GM12878 (cell line): ENCODE measurements around the gene IFRD2. TPM values are rescaled to one million over a fixed set of nuclear protein-coding genes. Genes with fewer than 3 reads are reported as not detected.

Source experiments
- BMI1 ChIP-seq: fragments of 450-650 bp; IDR thresholded peaks from 2 replicates; pipeline ENCODE4 v1.6.1; 2016; ENCODE audit warnings: mild to moderate bottlenecking, moderate library complexity, borderline replicate concordance
- CBX5 ChIP-seq: sonication (generic); IDR thresholded peaks from 2 replicates; pipeline ENCODE4 v1.6.1; 2016; ENCODE audit warnings: low read depth, moderate library complexity, mild to moderate bottlenecking, inconsistent platforms
- CTCF ChIP-seq, 3 experiments: IDR thresholded peaks in 2 of 3; conservative IDR thresholded peaks in 1 of 3; 2 replicates each; pipeline ENCODE4 v1.5.1; 2011; ENCODE audit warnings: low read depth in 3 of 3, low read length in 3 of 3, mild to moderate bottlenecking in 3 of 3, control low read depth in 2 of 3, moderate library complexity in 2 of 3, inconsistent platforms in 1 of 3, mixed read lengths in 1 of 3; ENCODE audit not compliant: control insufficient read depth in 2 of 3, insufficient read depth in 1 of 3; ENCODE audit errors: extremely low read depth in 1 of 3
- EP300 ChIP-seq, 2 experiments: fragments of 150-350 bp in 1 of 2; IDR thresholded peaks; 2 replicates each; pipeline ENCODE4 v1.6.1; 2011 to 2012; ENCODE audit warnings: low read depth in 2 of 2, low read length in 2 of 2, borderline replicate concordance in 1 of 2, improper control_type of control experiment in 1 of 2, inconsistent platforms in 1 of 2; ENCODE audit not compliant: control insufficient read depth in 1 of 2
- FOXK2 ChIP-seq: fragments of 450-650 bp; IDR thresholded peaks from 2 replicates; pipeline ENCODE4 v1.6.1; 2017; ENCODE audit warnings: mild to moderate bottlenecking, moderate library complexity
- FOXM1 ChIP-seq: IDR thresholded peaks from 2 replicates; pipeline ENCODE4 v1.6.1; 2012; ENCODE audit warnings: low read depth, mild to moderate bottlenecking, inconsistent platforms, low read length, moderate library complexity
- HDGF ChIP-seq: fragments of 450-650 bp; IDR thresholded peaks from 2 replicates; pipeline ENCODE4 v1.6.1; 2016; ENCODE audit warnings: antibody characterized with exemption
- IRF3 ChIP-seq: fragments of 450-650 bp; IDR thresholded peaks from 2 replicates; pipeline ENCODE4 v1.6.1; 2014; ENCODE audit warnings: mild to moderate bottlenecking
- IRF5 ChIP-seq: fragments of 450-650 bp; IDR thresholded peaks from 2 replicates; pipeline ENCODE4 v1.6.1; 2017; ENCODE audit warnings: borderline replicate concordance
- MEF2B ChIP-seq: fragments of 450-650 bp; IDR thresholded peaks from 2 replicates; pipeline ENCODE4 v1.6.1; 2018; ENCODE audit warnings: mild to moderate bottlenecking, moderate library complexity; ENCODE audit not compliant: partially characterized antibody, poor library complexity, severe bottlenecking
- NKRF ChIP-seq: fragments of 450-650 bp; conservative IDR thresholded peaks from 2 replicates; pipeline ENCODE4 v1.6.1; 2017; ENCODE audit warnings: mild to moderate bottlenecking, moderate library complexity
- SKIL ChIP-seq: fragments of 450-650 bp; IDR thresholded peaks from 2 replicates; pipeline ENCODE4 v1.6.1; 2017; ENCODE audit warnings: mild to moderate bottlenecking, low read depth, inconsistent platforms; ENCODE audit not compliant: poor library complexity, severe bottlenecking
- SMAD5 ChIP-seq: IDR thresholded peaks from 2 replicates; pipeline ENCODE4 v1.6.1; 2016; ENCODE audit warnings: antibody characterized with exemption, low read depth
- SMC3 ChIP-seq: IDR thresholded peaks from 2 replicates; pipeline ENCODE4 v1.6.1; 2011; ENCODE audit warnings: low read length, improper control_type of control experiment, borderline replicate concordance
- SP1 ChIP-seq: IDR thresholded peaks from one replicate; pipeline ENCODE4 v1.6.1; 2011; ENCODE audit warnings: low read depth, low read length
- SRF ChIP-seq, 2 experiments: IDR thresholded peaks; 2 replicates each; pipeline ENCODE4 v1.6.1; 2011; ENCODE audit warnings: low read depth in 2 of 2, low read length in 2 of 2, mild to moderate bottlenecking in 1 of 2, moderate library complexity in 1 of 2
- TCF12 ChIP-seq: IDR thresholded peaks from 2 replicates; pipeline ENCODE4 v1.6.1; 2011; ENCODE audit warnings: low read depth, mild to moderate bottlenecking, low read length
- USF1 ChIP-seq: IDR thresholded peaks from 2 replicates; pipeline ENCODE4 v1.6.1; 2011; ENCODE audit warnings: borderline replicate concordance, low read depth, mild to moderate bottlenecking, moderate library complexity, mixed read lengths, low read length; ENCODE audit not compliant: insufficient read depth; ENCODE audit errors: extremely low read length
- polyA plus RNA-seq, 11 experiments: library from polyadenylated mRNA; depleted of rRNA in 4 of 11; unstranded in 6 of 11; stranded (reverse) in 5 of 11; fragments of >200 nt; fragmentation: Nextera tagmentation in 4 of 11; fragmentation: Illumina TruSeq in 1 of 11; extraction: Ambion mirVana in 4 of 11; extraction: Trizol in 1 of 11; gene quantifications; 1 replicate in 1 of 11; 2 replicates in 10 of 11; pipeline versions ENCODE4 v1.2.1 to v1.2.3, GENCODE V29; 2011 to 2016; ENCODE audit warnings: inconsistent platforms in 2 of 11, missing spikeins in 2 of 11, low read depth in 1 of 11
- total RNA-seq, 4 experiments: library from RNA; depleted of rRNA in 3 of 4; stranded (reverse); fragments of >200 nt in 3 of 4; fragmentation: Illumina TruSeq in 1 of 4; extraction: Trizol in 1 of 4; gene quantifications; 2 replicates each; pipeline versions ENCODE4 v1.2.1 to v1.2.3, GENCODE V29; 2013 to 2021

Gene IFRD2
- total and polyA plus RNA-seq, 10 of the 15 experiments (the other 5 are each of a cell fraction or from before 2014, with no cell fraction given) = 19.1 to 153 (median 80.3) TPM

GRCh38 chr3:50237754-50238548, 54.3 kb downstream of the IFRD2 start (continued):
- TF ChIP-seq IRF3 = no peak
- TF ChIP-seq USF1 = no peak
- peak; percentile 37; the same call in 1 of the 2 replicates for TF ChIP-seq TCF12
- peak; percentile 43 for TF ChIP-seq SP1
- 0 out of 2 replicates have a peak, but pooled peaks have one; percentile 54 for TF ChIP-seq NKRF
- no peak for TF ChIP-seq FOXK2
- no peak for TF ChIP-seq CBX5
- no peak for TF ChIP-seq SKIL
- TF ChIP-seq EP300 (IDR thresholded peaks at IDR 0.05; ENCODE audit: borderline replicate concordance in 1 of 2, control insufficient read depth in 1 of 2, low read depth in 2 of 2, low read length in 2 of 2) = no peak
- TF ChIP-seq IRF5 = no peak
- TF ChIP-seq MEF2B = peak; percentile 36
- no peak for TF ChIP-seq SMC3
- TF ChIP-seq FOXM1 = no peak
- TF ChIP-seq BMI1 = no peak
- TF ChIP-seq SMAD5 = peak; percentile 52; the same call in 1 of the 2 replicates
- peak; percentile 67; the same call in 1 of the 2 replicates for TF ChIP-seq HDGF
- TF ChIP-seq SRF (IDR thresholded peaks at IDR 0.05; ENCODE audit: low read depth in 2 of 2, low read length in 2 of 2) = 0 out of 4 replicates have a peak, but pooled peaks of 1 of the 2 experiments have one; percentile 9
- TF ChIP-seq CTCF (IDR thresholded peaks at IDR 0.05 in 2 of 3, conservative IDR thresholded peaks at IDR 0.05 in 1 of 3; ENCODE audit: control insufficient read depth in 2 of 3, extremely low read depth in 1 of 3, insufficient read depth in 1 of 3, low read depth in 3 of 3, low read length in 3 of 3) = no peak
